Measurements from ENCODE around the gene RNASE3.

Gene RNASE3

GRCh38 chr14:20866194-20866593 lies 25.0 kb upstream of the RNASE3 start:
- Histone ChIP-seq H3K9me3 (ENCODE audit: insufficient read depth, low read depth, low read length) (no peaks in the 10 kb centered on the region), H3K27me3 (ENCODE audit: insufficient read depth, low read length) (no peaks in the 10 kb centered on the region), H2BK120ac (ENCODE audit: insufficient read depth, low read length, poor library complexity) (no peak overlapping the region), H4K91ac (ENCODE audit: low read depth, low read length) (no peak overlapping the region), H3K4me3 (ENCODE audit: low read depth, low read length) (no peak overlapping the region), H4K12ac (ENCODE audit: low read depth, low read length) (no peak overlapping the region), H3K23ac (ENCODE audit: low read length) (no peak overlapping the region), H3K4me1 (ENCODE audit: control insufficient read depth in 1 of 2, insufficient read depth in 2 of 2, low read length in 2 of 2) (no peaks in the 10 kb centered on the region), H2BK5ac (ENCODE audit: low read depth, low read length, poor library complexity) (no peak overlapping the region), H2AK5ac (ENCODE audit: low read length) (no peak overlapping the region), H3K27ac (ENCODE audit: low read depth, low read length) (no peak overlapping the region), H3K36me3 (ENCODE audit: control insufficient read depth in 1 of 2, insufficient read depth in 2 of 2, low read length in 2 of 2) (no peaks in the 10 kb centered on the region), H3K9ac (ENCODE audit: low read length) (no peak overlapping the region), H2AFZ (ENCODE audit: insufficient read depth, low read length, poor library complexity) (no peak overlapping the region), H3K79me1 (ENCODE audit: low read length) (no peaks in the 10 kb centered on the region), H4K8ac (ENCODE audit: low read depth, low read length) (no peak overlapping the region), H3K18ac (ENCODE audit: low read length) (no peak overlapping the region), H3K4ac (ENCODE audit: low read depth, low read length) (no peak overlapping the region), H3K4me2 (ENCODE audit: low read length) (no peak overlapping the region), H3K14ac (ENCODE audit: low read length) (no peak overlapping the region), H2BK12ac (ENCODE audit: low read length) (no peak overlapping the region), H3K79me2 (ENCODE audit: control insufficient read depth, insufficient read depth, low read length, poor library complexity) (no peaks in the 10 kb centered on the region)
- no CpG with 5 or more reads among the region's 3 CpGs for WGBS (ENCODE audit: extremely low coverage, insufficient coverage, insufficient read length)
- DNase-seq, result no peak

DNA sequence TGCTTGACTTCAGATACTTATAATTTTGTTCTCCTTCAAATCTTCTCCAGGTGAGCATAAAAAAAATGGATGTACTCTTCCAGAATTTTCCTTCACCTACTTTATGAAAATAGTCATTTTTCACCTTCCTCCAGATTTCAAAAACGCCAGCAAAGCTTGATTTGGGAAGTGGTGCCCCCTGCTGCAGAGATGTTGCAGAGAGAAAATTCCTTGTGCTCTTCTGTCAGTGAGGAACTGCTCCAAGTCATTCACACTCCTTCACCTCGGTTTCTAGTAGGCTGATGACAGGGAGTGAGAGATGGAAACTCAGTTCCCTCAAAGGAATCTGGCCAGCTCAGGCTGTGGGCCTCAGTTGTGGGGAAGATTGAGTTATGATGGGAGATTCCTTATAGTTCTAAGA lies 24.2 kb upstream of the RNASE3 start:
- no peak overlapping the region for H4K8ac ChIP-seq (ENCODE audit: low read depth, low read length)

DNA sequence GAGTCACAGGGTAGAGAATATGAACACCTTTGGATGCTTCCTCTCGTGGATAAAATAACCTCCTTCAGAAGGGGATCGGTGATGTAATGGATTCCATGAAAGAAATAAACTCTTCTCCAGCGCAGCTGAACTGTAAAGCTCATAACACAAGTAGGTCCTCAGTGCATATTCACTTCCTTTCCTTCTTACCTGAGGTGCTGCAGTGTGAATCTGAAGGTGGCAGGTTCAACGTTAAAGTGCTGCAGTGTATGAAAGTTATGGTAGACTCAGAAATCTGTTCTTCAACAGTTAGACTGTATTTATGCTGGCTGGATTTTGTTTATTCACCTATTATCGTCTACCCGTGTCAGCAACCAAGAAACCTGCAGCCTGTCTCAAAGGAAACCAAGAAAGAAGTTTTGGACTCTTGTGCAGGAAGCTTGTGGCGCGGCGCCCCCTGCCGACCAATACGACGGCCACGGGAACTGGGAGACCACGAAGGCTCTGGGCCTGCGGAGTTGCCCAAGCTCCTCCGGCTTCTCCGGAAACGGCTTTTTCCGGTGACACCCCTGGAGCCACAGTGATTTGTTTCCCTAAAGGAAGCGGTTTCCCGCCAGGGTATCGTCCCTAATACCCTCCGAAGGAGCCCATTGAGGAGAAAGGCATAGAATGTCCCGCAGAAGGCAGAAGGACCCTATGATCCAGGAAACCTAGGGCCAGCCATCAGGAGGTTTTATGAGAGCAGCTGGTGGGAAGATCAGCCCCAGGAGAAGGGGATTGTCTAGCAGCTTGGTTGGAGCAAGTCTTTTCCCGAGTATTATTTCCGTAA lies 17.6 kb upstream of the RNASE3 start:
- peak overlapping the region; percentile 32 for H2AFZ ChIP-seq (ENCODE audit: insufficient read depth, low read length, poor library complexity)
- no peak overlapping the region for H3K18ac ChIP-seq (ENCODE audit: low read length)
- H3K14ac ChIP-seq (ENCODE audit: low read length), result no peak overlapping the region
- no peak overlapping the region for H3K23ac ChIP-seq (ENCODE audit: low read length)
- no peak overlapping the region for H2BK12ac ChIP-seq (ENCODE audit: low read length)
- H2AK5ac ChIP-seq (ENCODE audit: low read length), result no peak overlapping the region
- no peak overlapping the region for H4K91ac ChIP-seq (ENCODE audit: low read depth, low read length)
- H3K36me3 ChIP-seq (ENCODE audit: control insufficient read depth in 1 of 2, insufficient read depth in 2 of 2, low read length in 2 of 2), result no peaks in the 10 kb centered on the region
- H3K27me3 ChIP-seq (ENCODE audit: insufficient read depth, low read length), result no peaks in the 10 kb centered on the region
- H2BK120ac ChIP-seq (ENCODE audit: insufficient read depth, low read length, poor library complexity), result no peak overlapping the region
- H3K79me1 ChIP-seq (ENCODE audit: low read length), result no peaks in the 10 kb centered on the region
- no CpG with 5 or more reads among the region's 26 CpGs for WGBS (ENCODE audit: extremely low coverage, insufficient coverage, insufficient read length)
- no peak overlapping the region for H2BK5ac ChIP-seq (ENCODE audit: low read depth, low read length, poor library complexity)
- peaks cover 2% of the 10 kb centered on the region for H3K9me3 ChIP-seq (ENCODE audit: insufficient read depth, low read depth, low read length)
- no peak overlapping the region for H3K27ac ChIP-seq (ENCODE audit: low read depth, low read length)
- H3K79me2 ChIP-seq (ENCODE audit: control insufficient read depth, insufficient read depth, low read length, poor library complexity), result no peaks in the 10 kb centered on the region
- DNase-seq, result peak; percentile 47 to 76
- peak overlapping the region; percentile 57 for H4K12ac ChIP-seq (ENCODE audit: low read depth, low read length)
- no peak overlapping the region for H3K4ac ChIP-seq (ENCODE audit: low read depth, low read length)
- no peak overlapping the region for H3K4me3 ChIP-seq (ENCODE audit: low read depth, low read length)
- H3K4me2 ChIP-seq (ENCODE audit: low read length), result peak overlapping the region; percentile 55
- peak overlapping the region; percentile 66 for H4K8ac ChIP-seq (ENCODE audit: low read depth, low read length)
- no peak overlapping the region for H3K9ac ChIP-seq (ENCODE audit: low read length)
- no peaks in the 10 kb centered on the region for H3K4me1 ChIP-seq (ENCODE audit: control insufficient read depth in 1 of 2, insufficient read depth in 2 of 2, low read length in 2 of 2)

More for the DNA sequence above, 24.2 kb upstream of the RNASE3 start:
- Histone ChIP-seq H4K12ac (ENCODE audit: low read depth, low read length) (no peak overlapping the region), H2BK5ac (ENCODE audit: low read depth, low read length, poor library complexity) (no peak overlapping the region), H2AFZ (ENCODE audit: insufficient read depth, low read length, poor library complexity) (no peak overlapping the region), H3K9me3 (ENCODE audit: insufficient read depth, low read depth, low read length) (no peaks in the 10 kb centered on the region), H2BK120ac (ENCODE audit: insufficient read depth, low read length, poor library complexity) (no peak overlapping the region), H3K4me2 (ENCODE audit: low read length) (no peak overlapping the region), H3K18ac (ENCODE audit: low read length) (no peak overlapping the region), H3K79me1 (ENCODE audit: low read length) (no peaks in the 10 kb centered on the region), H2BK12ac (ENCODE audit: low read length) (no peak overlapping the region), H3K4me1 (ENCODE audit: control insufficient read depth in 1 of 2, insufficient read depth in 2 of 2, low read length in 2 of 2) (no peaks in the 10 kb centered on the region), H3K79me2 (ENCODE audit: control insufficient read depth, insufficient read depth, low read length, poor library complexity) (no peaks in the 10 kb centered on the region), H3K27me3 (ENCODE audit: insufficient read depth, low read length) (no peaks in the 10 kb centered on the region), H4K91ac (ENCODE audit: low read depth, low read length) (no peak overlapping the region), H3K23ac (ENCODE audit: low read length) (no peak overlapping the region), H3K4ac (ENCODE audit: low read depth, low read length) (no peak overlapping the region), H3K36me3 (ENCODE audit: control insufficient read depth in 1 of 2, insufficient read depth in 2 of 2, low read length in 2 of 2) (no peaks in the 10 kb centered on the region), H2AK5ac (ENCODE audit: low read length) (no peak overlapping the region), H3K27ac (ENCODE audit: low read depth, low read length) (no peak overlapping the region), H3K14ac (ENCODE audit: low read length) (no peak overlapping the region), H3K4me3 (ENCODE audit: low read depth, low read length) (no peak overlapping the region), H3K9ac (ENCODE audit: low read length) (no peak overlapping the region)
- no CpG with 5 or more reads among the region's 2 CpGs for WGBS (ENCODE audit: extremely low coverage, insufficient coverage, insufficient read length)
- peak in 1 of 2 donors; percentile 34 for DNase-seq

- H3K4me1 ChIP-seq (ENCODE audit: control insufficient read depth in 1 of 2, insufficient read depth in 2 of 2, low read length in 2 of 2), result no peaks in the 10 kb centered on the region
- H3K36me3 ChIP-seq (ENCODE audit: control insufficient read depth in 1 of 2, insufficient read depth in 2 of 2, low read length in 2 of 2), result no peaks in the 10 kb centered on the region
- H2AFZ ChIP-seq (ENCODE audit: insufficient read depth, low read length, poor library complexity), result no peak overlapping the region
- H3K4me2 ChIP-seq (ENCODE audit: low read length), result no peak overlapping the region
- no peaks in the 10 kb centered on the region for H3K27me3 ChIP-seq (ENCODE audit: insufficient read depth, low read length)
- no peak overlapping the region for H2AK5ac ChIP-seq (ENCODE audit: low read length)
- no peak overlapping the region for H3K23ac ChIP-seq (ENCODE audit: low read length)
- no peak overlapping the region for H2BK12ac ChIP-seq (ENCODE audit: low read length)
- H3K27ac ChIP-seq (ENCODE audit: low read depth, low read length), result no peak overlapping the region
- H3K79me1 ChIP-seq (ENCODE audit: low read length), result no peaks in the 10 kb centered on the region
- peaks cover 2% of the 10 kb centered on the region for H3K9me3 ChIP-seq (ENCODE audit: insufficient read depth, low read depth, low read length)
- H3K9ac ChIP-seq (ENCODE audit: low read length), result no peak overlapping the region
- H4K91ac ChIP-seq (ENCODE audit: low read depth, low read length), result no peak overlapping the region
- no peak overlapping the region for H4K8ac ChIP-seq (ENCODE audit: low read depth, low read length)
- no peak overlapping the region for H4K12ac ChIP-seq (ENCODE audit: low read depth, low read length)
- H3K4ac ChIP-seq (ENCODE audit: low read depth, low read length), result no peak overlapping the region
- DNase-seq, result no peak
- H3K79me2 ChIP-seq (ENCODE audit: control insufficient read depth, insufficient read depth, low read length, poor library complexity), result no peaks in the 10 kb centered on the region
- no peak overlapping the region for H3K14ac ChIP-seq (ENCODE audit: low read length)
- no peak overlapping the region for H2BK5ac ChIP-seq (ENCODE audit: low read depth, low read length, poor library complexity)
- no peak overlapping the region for H3K18ac ChIP-seq (ENCODE audit: low read length)
- no peak overlapping the region for H3K4me3 ChIP-seq (ENCODE audit: low read depth, low read length)
- no peak overlapping the region for H2BK120ac ChIP-seq (ENCODE audit: insufficient read depth, low read length, poor library complexity)
Observed at GRCh38 chr14:20877016-20877415, 14.2 kb upstream of the RNASE3 start.
